IPS-20b (cell line): ENCODE data around the gene OSTN.

ENCODE experiments used
- H3K27ac ChIP-seq: one replicate; pipeline ENCODE4 v1.5.1; 2013; ENCODE audit warnings: low read length
- H3K27me3 ChIP-seq: 2 replicates; pipeline ENCODE4 v1.6.1; 2013; ENCODE audit warnings: mild to moderate bottlenecking, low read length, inconsistent platforms; ENCODE audit not compliant: insufficient read depth
- H3K36me3 ChIP-seq: 2 replicates; pipeline ENCODE4 v1.6.1; 2013; ENCODE audit warnings: low read depth, mild to moderate bottlenecking, inconsistent platforms, low read length, moderate library complexity; ENCODE audit not compliant: insufficient read depth
- H3K4me1 ChIP-seq: 2 replicates; pipeline ENCODE4 v1.6.1; 2013; ENCODE audit warnings: mild to moderate bottlenecking, control low read depth, inconsistent platforms, low read length, moderate library complexity; ENCODE audit not compliant: insufficient read depth
- H3K4me3 ChIP-seq: 2 replicates; pipeline ENCODE4 v1.5.1; 2013; ENCODE audit warnings: mild to moderate bottlenecking, low read length, inconsistent platforms
- H3K9ac ChIP-seq: 2 replicates; pipeline ENCODE4 v1.6.1; 2013; ENCODE audit warnings: low read depth, mild to moderate bottlenecking, inconsistent platforms, low read length, moderate library complexity
- H3K9me3 ChIP-seq: 2 replicates; pipeline ENCODE4 v1.6.1; 2013; ENCODE audit warnings: mild to moderate bottlenecking, low read depth, low read length, inconsistent platforms; ENCODE audit not compliant: insufficient read depth

The OSTN gene

DNA sequence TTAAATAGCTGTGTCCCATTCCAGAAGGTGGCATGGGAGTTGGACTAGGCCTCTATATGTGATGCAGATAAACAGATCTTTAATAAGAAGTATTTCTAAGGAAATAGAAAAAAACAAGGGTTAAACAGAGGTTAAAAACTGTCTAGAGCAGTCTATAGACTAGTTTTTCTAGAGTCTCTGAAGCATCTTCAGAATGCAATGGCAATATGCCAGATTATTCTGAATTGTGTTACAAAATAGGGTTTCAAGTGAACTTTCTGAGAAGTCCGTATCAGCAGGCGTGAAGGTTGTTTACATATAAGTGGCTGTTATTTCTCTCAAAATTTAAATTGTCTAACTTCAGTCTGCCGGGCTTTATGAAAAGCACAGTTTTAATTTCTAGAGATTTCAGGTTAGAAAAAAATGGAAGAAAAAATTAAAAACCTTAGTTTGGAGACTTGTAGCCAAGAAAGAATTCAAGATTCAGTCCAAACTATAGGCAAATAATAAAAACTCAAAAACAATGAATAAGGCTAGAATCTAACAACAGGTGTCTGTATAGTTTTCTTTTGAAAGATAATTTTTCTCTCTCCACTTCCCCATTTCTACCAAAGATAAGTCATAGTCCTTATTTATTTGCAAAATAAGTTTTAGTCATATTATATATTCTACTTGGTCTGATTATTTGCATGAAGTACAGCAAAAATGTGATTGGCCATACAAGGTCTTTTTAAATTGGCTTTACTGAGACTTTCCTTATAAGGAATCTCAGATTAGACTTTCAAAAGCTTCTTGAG is 55.2 kb downstream of the OSTN start:
- Histone ChIP-seq H3K9me3 (no peaks in the 10 kb centered on the region), H3K36me3 (no peaks in the 10 kb centered on the region), H3K4me1 (peaks cover 42% of the 10 kb centered on the region), H3K9ac (peak overlapping the region; percentile 34; the same call in 1 of the 2 replicates), H3K4me3 (no peak overlapping the region), H3K27me3 (no peaks in the 10 kb centered on the region), H3K27ac (peak overlapping the region; percentile 32)

- Histone ChIP-seq H3K27ac (no peak overlapping the region), H3K4me1 (peaks cover 38% of the 10 kb centered on the region), H3K36me3 (no peaks in the 10 kb centered on the region), H3K4me3 (no peak overlapping the region), H3K9me3 (no peaks in the 10 kb centered on the region), H3K9ac (no peak overlapping the region), H3K27me3 (no peaks in the 10 kb centered on the region)
These were observed 56.1 kb downstream of the OSTN start for GRCh38 chr3:191255156-191255555.

DNA sequence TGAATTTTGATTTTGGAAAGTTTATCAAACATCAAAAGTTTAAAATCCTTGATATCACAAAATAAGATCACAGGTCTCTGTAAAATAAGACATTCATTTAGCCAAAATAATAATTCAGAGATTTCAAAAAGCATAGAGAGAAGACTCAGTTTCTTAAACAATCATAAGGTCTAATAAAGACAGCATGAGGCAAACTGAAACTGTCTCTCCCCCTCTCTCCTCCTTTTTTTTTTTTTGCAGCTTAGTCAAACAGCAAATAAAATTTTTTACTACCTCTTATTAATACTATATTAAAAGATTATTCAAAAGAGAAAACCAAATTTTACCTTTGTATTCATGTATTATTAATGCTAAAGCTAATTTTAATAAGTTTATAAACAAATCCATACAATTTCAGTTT is 57.4 kb downstream of the OSTN start:
- Histone ChIP-seq H3K4me1 (peaks cover 51% of the 10 kb centered on the region), H3K4me3 (no peak overlapping the region), H3K27me3 (no peaks in the 10 kb centered on the region), H3K27ac (no peak overlapping the region), H3K9ac (no peak overlapping the region), H3K36me3 (no peaks in the 10 kb centered on the region), H3K9me3 (no peaks in the 10 kb centered on the region)

DNA sequence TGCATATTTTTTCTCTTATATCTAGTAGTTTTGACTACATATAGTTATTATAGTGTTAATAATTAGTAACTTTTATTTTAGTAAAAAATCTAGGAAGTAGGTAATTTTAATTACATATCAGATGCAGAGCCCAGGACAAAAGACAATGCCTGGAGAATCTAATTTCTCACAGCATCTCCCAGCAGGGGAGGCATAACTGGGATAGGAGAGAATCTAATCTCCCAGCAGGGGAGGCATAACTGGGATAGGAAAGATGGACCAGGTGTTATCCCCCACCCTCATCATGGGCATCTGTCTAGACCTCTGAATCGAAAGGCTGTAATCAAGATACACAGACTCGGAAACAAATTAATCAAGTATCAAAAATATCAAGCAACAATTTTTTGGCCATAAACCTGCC is 58.2 kb downstream of the OSTN start:
- peaks cover 53% of the 10 kb centered on the region for H3K4me1 ChIP-seq

DNA sequence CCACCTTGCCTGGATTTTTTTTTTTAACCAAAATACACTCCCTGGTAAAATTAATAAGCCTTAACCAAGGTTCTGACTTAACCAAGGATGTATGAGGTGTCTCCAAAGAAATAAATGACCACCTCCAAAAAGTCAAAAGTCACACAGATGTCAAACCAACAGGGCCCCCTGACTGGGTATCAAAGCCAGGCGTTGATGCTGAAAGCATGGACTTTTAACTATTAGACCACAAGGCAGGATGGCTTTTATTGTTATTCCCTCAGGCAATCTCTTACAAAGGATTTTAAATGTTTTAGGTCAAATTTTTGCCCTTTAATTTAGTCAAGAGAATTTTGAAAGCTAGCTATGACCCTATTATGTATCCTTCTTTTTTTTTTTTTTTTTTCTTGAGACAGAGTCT is 60.4 kb downstream of the OSTN start:
- Histone ChIP-seq H3K9ac (no peak overlapping the region), H3K27me3 (no peaks in the 10 kb centered on the region), H3K4me1 (peaks cover 38% of the 10 kb centered on the region), H3K4me3 (no peak overlapping the region), H3K9me3 (no peaks in the 10 kb centered on the region), H3K36me3 (no peaks in the 10 kb centered on the region), H3K27ac (no peak overlapping the region)

More for the DNA sequence above, 58.2 kb downstream of the OSTN start:
- no peak overlapping the region for H3K27ac ChIP-seq
- H3K36me3 ChIP-seq, result no peaks in the 10 kb centered on the region
- no peaks in the 10 kb centered on the region for H3K9me3 ChIP-seq
- H3K4me3 ChIP-seq, result no peak overlapping the region
- H3K27me3 ChIP-seq, result no peaks in the 10 kb centered on the region
- H3K9ac ChIP-seq, result no peak overlapping the region

DNA sequence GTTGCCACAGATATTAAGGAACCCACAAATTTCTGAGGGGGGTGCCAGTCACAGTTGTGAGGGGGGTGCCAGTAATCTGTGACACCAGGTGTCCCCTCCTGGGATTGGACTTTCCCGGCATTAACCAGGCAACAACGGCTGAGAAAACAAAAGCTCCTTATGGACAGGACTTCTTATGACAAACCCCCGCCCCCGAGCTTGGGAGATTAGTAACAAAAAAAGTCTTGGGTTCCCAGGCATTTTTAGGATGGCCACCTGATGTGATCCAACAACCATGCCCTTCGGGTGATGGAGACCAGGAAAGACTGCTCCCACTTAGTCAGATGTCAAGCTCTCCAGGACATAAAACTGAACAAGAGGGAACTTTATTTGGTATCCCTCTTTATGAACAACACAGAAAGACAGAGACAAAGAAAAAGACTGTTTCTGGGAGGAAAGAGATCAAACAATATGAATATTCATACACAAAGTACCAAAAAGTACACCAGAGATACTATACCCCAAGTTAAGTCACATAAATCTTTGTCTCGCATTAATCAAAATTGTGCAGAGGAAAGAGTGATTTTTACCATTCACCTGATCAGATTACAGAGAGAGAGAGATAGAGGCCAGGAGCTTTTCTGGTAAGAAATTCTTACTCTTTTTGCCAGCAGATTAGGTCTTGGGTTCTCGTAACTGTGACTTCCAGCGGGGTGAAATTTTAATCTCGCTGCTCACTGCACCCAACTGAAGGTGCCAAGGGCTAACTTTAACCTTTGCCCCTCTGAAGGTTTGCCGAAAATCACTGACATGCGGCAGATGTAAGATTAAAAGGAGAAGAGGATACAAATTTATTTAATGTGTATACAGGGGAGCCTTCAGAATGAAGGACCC is 61.6 kb downstream of the OSTN start:
- Histone ChIP-seq H3K9ac (peak overlapping the region; percentile 38; the same call in 1 of the 2 replicates), H3K9me3 (no peaks in the 10 kb centered on the region), H3K27me3 (no peaks in the 10 kb centered on the region), H3K36me3 (no peaks in the 10 kb centered on the region), H3K4me3 (no peak overlapping the region), H3K4me1 (peaks cover 31% of the 10 kb centered on the region), H3K27ac (no peak overlapping the region)

DNA sequence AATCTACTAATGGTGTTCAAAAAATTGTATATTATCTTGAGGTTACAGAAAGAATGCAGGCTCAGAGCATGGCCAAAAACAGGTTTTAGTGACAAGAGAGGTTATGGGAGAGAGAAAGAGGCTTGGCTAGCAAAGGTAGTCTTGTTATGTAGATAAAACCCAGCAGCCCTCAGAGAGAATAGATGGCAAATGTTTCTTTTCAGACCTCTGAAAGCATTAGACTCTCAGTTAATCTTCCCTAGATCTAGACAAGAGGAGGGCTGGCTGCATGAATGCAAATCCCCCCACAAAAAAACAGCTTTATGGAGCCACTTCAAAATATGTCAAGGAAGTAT is 62.2 kb downstream of the OSTN start:
- no peak overlapping the region for H3K4me3 ChIP-seq
- peaks cover 31% of the 10 kb centered on the region for H3K4me1 ChIP-seq
- no peaks in the 10 kb centered on the region for H3K27me3 ChIP-seq
- H3K9me3 ChIP-seq, result no peaks in the 10 kb centered on the region
- peak overlapping the region; percentile 38; the same call in 1 of the 2 replicates for H3K9ac ChIP-seq
- H3K27ac ChIP-seq, result no peak overlapping the region
- no peaks in the 10 kb centered on the region for H3K36me3 ChIP-seq

- Histone ChIP-seq H3K36me3 (no peaks in the 10 kb centered on the region), H3K27me3 (no peaks in the 10 kb centered on the region), H3K27ac (no peak overlapping the region), H3K4me3 (no peak overlapping the region), H3K4me1 (peaks cover 27% of the 10 kb centered on the region), H3K9me3 (no peaks in the 10 kb centered on the region), H3K9ac (no peak overlapping the region)
These were observed 63.6 kb downstream of the OSTN start for GRCh38 chr3:191262650-191263049.

- Histone ChIP-seq H3K27ac (no peak overlapping the region), H3K36me3 (no peaks in the 10 kb centered on the region), H3K9me3 (no peaks in the 10 kb centered on the region), H3K4me3 (no peak overlapping the region), H3K4me1 (peaks cover 22% of the 10 kb centered on the region), H3K9ac (no peak overlapping the region), H3K27me3 (no peaks in the 10 kb centered on the region)
These were observed 64.3 kb downstream of the OSTN start for GRCh38 chr3:191263365-191263764.

- no peaks in the 10 kb centered on the region for H3K9me3 ChIP-seq
- H3K36me3 ChIP-seq, result no peaks in the 10 kb centered on the region
- H3K9ac ChIP-seq, result no peak overlapping the region
- H3K4me1 ChIP-seq, result peaks cover 18% of the 10 kb centered on the region
- no peaks in the 10 kb centered on the region for H3K27me3 ChIP-seq
- H3K4me3 ChIP-seq, result no peak overlapping the region
- no peak overlapping the region for H3K27ac ChIP-seq
These were observed 64.8 kb downstream of the OSTN start for GRCh38 chr3:191263850-191264249.

GRCh38 chr3:191268737-191269136 is 69.7 kb downstream of the OSTN start:
- Histone ChIP-seq H3K27me3 (no peaks in the 10 kb centered on the region), H3K36me3 (no peaks in the 10 kb centered on the region), H3K4me1 (no peaks in the 10 kb centered on the region), H3K27ac (no peak overlapping the region), H3K4me3 (no peak overlapping the region), H3K9me3 (no peaks in the 10 kb centered on the region; the same call in 1 of the 2 replicates), H3K9ac (no peak overlapping the region)
